GM18520 (cell line): ENCODE data around the gene LRIT2.
"Not testable (repeated sequence)": the region's sequence is repeated elsewhere in the genome, so short reads cannot be mapped to it uniquely, and the experiment has no call there.

Source experiments
- ATAC-seq: cut with Tn5 transposase; IDR thresholded peaks from one replicate; pipeline ENCODE4 v1.9.1; 2021; ENCODE audit not compliant: unreplicated experiment

LRIT2 gene

DNA sequence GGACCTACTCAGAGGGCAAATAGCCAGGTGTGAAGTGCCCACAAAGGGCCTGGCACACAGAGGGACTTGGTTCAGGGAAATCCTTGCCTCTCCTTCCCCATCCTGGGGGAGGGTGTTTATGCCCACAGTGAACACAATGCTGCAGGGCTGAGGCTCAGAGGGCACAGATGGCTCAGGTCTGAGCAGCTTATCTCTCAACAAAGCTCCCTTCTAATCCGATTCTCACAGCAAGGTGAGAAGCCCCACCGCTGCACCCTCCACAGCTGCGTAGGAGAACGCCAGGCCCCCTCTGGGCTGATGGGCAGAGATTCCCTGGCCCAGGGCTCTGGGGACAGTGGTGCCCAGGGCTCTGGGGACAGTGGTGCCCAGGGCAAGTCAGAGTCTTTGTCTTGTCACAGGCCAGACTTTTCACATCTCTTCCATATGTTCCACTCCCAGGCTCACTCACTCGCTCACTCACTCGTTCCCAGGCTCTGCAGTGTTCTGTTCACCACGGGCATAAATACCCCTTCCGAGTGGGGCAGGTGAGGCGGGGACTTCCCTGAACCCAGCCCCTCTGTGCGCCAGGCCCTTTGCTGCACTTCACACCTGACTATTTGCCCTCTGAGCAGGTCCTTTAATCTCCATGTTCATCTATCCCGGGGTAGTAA, 39.7 kb downstream of the LRIT2 start:
- no peak for ATAC-seq

DNA sequence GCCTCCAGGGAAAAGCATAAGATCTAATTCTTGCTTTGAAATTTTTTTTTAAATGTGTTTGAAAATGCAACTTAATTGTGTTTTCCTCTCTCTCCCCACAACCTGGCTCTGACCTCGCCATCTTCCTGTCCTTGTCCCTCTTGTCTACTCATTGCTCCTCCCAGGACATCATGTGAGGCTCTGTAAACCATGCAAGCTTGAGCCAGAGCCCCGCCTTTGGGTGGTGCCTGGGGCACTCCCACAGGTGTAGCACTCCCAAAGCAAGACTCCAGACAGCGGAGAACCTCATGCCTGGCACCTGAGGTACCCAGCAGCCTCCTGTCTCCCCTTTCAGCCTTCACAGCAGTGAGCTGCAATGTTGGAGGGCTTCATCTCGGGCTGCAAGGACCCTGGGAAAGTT, 40.8 kb downstream of the LRIT2 start:
- no peak for ATAC-seq

DNA sequence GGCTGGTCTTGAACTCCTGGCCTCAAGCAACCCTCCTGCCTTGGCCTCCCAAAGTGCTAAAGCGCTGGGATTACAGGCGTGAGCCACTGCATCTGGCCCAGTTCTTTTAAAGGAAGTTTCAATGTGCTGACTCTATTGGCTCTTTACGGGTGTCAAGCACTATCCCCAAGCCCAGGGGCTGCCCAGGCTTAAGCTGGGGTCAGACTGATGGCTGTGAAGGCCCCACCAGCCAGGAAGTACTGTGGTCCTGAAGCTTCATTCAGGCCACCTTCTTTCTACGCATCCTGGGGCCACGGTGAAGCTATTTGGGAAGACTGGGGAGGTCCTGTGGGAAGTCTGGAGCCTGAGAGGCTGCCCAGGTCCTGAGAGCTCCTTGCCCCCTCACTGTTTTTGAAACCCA, 43.7 kb downstream of the LRIT2 start:
- no peak for ATAC-seq

DNA sequence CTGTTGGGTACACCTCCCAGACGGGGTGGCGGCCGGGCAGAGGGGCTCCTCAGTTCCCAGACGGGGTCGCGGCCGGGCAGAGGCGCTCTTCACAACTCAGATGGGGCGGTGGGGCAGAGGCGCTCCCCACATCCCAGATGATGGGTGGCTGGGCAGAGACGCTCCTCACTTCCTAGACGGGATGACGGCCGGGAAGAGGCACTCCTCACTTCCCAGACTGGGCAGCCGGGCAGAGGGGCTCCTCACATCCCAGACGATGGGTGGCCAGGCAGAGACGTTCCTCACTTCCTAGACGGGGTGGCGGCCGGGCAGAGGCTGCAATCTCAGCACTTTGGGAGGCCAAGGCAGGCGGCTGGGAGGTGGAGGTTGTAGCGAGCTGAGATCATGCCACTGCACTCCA, 45.0 kb downstream of the LRIT2 start:
- ATAC-seq, result not testable (repeated sequence)

DNA sequence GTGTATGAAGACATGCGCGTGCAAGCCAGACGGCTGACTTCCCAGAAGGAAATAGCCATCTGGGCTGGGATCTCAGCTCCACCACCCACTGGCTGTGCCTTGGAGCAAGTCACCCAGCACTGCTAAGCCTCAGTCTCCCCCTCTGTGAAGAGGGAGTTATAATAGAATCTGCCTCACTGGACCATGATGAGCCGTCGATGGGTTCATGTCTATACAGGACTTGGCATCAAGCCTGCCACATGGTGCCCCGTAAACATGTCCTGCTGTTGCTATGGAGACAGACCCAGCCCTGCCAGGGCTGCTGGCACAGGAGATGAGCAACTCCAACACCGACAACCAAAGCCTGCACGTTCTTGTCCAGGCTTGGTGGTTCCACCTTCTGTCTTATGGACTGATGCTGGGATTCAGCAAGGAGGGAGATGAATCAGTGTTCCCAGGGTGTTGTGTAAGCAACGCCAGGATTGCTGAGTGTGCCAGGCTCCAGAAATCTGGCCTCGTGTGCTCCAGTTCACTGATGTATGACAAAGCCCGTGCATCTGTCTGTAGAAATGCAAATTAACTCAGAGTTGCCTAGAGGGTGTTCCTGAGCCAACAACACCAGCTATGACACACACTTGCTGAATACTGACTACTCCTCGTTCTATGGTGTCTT, 46.2 kb downstream of the LRIT2 start:
- peak; percentile 84 for ATAC-seq

DNA sequence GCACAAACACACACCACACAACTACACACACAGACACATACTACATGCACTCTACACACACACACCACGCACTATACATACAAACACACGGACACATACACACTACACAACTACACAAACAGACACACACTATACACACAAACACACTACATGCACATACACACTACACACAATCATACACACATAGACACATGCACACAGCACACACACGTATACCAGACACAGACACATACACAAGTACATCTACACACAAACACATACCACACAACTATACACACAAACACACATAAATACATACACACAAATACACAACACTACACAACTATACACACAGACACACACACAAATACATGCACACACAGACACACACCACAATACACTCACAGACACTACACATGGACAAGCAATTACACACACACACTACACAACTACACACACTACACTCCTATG, 47.2 kb downstream of the LRIT2 start:
- ATAC-seq, result no peak

DNA sequence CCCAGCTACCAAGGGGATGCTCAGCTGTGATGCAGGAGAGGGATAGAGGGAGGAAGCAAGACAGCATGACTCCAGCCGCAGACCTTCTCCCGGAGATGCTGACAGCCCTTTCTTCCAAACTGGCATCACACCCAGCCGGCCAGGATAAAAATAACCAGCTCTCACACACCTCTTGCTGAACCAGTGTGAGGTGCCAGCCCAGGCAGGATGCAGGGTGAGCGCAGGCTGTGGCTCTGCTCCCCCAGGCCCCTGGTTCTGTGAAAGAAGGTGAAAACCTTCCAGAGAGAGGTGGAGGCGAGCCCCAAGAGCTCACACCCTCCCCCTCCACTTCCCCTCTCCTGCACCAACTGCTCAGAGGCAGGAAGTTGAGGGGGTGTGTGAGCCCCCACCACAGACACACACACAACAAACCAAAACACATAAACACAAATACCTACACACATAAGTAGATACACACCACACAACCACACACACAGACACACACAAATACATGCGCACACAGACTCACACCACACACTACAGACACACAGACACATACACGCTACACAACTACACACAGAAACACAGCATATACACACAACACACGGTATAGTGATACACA, 47.7 kb downstream of the LRIT2 start:
- peak; percentile 36 for ATAC-seq

DNA sequence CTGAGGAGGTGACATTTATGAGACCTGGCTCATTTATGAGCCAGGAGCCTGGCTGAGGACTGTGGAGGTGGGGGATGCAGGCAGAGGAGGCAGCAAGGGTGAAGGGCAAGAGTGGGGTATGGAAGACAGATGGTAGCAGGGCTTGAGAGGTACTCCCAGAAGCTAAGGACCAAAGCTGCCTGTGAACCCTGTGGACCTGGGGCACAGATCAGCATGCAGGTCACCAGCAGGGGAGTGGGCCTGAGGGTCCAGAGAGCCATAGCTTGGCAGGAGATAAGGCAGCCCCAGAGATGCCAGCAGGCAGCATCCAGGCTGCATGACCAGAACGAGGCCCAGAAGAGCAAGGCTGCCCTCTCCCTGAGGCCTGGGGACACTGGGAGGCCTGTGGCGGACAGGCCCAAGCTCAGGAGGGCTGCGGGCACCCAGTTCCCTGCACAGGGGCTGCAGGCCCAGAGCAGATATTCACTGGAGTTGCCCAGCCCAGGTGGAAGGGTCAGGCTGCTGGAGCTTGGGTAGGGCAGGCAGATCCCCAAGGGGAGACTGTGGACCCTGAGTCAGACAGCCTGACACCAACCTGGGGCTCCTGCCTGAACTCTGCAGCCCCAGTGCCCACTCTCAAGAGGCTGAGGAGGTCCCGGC, 48.4 kb downstream of the LRIT2 start:
- no peak for ATAC-seq

DNA sequence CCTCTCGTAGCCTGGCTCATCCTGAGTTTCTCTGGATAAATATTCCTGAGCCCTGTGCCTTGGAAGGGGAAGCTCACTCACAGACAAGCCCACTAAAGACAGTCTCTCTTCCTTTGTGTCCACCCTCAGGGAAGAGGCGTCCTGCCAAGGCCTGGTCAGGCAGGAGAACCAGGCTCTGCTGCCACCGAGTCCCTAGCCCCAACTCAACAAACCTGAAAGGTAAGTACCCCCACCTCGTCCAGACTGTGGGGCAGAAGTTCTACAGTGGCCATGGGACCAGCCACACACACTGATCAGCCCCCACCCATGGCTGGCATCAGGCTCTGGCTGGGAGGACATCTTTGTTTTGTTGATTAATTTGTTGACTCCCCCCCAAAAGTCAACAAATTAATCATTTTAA, 49.0 kb downstream of the LRIT2 start:
- no peak for ATAC-seq

DNA sequence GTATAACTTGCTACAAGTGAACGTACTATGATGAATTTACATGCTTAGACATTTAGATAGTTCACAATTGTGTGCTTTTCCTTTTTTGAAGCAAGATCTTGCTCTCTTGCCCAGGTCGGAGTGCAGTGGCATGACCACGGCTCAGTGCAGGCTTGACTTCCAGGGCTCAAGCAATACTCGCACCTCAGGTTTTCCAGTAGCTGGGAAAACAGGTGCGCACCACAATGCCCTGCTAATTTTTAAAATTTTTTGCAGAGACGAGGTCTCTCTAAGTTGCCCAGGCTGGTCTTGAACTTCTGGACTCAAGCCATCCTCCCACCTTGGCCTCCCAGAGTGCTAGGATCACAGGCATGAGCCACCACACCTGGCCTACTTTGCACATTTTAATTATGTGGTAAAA, 49.9 kb downstream of the LRIT2 start:
- no peak for ATAC-seq

DNA sequence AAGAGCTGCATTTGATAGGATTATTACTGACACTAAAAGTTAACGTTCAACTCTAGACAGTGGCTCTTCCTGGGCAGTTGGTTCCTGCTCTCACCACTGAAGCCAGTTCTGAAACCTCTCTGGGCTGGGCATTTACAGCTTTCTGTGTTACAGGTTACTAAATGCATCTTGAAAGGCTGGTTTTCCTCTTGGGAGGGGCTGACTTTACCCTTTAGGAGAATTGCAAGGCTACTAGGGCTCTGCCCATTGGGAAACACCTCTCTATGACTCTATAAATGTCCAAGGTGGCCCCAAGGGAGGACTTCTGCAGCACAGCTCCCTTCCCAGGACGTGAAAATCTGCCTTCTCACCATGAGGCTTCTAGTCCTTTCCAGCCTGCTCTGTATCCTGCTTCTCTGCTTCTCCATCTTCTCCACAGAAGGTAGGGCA, 51.8 kb downstream of the LRIT2 start, which contains the start of gene GPR15LG:
GPR15LG (plus strand) TSS at position 301 of the 429 bp plus-strand sequence; CDS start at position 352, 51 bp downstream.
- no peak for ATAC-seq

DNA sequence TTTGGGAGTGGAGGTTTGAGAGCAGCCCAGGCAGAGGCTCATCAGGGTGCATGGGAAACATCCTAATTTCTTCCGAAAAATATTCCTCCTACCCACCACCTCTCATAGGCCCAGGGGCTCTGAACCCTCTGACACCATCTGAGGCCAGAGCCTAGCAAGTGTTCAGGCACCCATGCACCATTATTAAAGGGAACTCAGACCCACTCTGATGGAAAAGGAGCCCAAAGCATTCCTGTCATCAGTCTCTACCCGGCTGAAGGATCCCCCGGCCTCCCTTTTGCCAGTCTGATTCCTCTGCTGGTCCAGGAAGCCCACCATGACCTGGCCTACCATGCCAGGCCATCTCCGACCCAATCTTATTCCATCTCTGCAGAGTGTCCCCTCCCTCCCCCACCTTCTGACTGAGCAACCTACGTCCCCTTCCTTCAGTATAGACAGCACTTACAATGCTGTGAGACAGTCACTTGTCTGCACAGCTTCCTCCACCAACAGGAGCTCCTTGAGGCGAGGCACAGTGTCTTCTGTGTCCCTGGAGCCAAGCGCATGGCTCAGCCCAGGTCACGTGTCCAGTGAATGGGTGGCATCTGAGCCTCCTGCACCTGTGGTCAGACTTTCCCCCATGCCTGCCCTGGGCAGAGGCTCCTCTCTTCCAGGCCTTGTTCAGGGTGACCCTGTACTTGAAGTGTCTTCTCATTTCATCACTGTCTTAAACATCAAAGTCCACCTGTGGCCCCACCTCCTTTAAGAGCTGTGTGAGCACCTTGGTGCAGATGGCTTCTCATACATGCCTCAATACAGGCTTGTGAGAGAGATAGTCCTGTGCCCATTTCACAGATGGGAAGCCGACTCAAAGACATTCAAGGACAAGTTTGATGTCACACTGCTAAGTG, 52.6 kb downstream of the LRIT2 start:
- ATAC-seq, result no peak

DNA sequence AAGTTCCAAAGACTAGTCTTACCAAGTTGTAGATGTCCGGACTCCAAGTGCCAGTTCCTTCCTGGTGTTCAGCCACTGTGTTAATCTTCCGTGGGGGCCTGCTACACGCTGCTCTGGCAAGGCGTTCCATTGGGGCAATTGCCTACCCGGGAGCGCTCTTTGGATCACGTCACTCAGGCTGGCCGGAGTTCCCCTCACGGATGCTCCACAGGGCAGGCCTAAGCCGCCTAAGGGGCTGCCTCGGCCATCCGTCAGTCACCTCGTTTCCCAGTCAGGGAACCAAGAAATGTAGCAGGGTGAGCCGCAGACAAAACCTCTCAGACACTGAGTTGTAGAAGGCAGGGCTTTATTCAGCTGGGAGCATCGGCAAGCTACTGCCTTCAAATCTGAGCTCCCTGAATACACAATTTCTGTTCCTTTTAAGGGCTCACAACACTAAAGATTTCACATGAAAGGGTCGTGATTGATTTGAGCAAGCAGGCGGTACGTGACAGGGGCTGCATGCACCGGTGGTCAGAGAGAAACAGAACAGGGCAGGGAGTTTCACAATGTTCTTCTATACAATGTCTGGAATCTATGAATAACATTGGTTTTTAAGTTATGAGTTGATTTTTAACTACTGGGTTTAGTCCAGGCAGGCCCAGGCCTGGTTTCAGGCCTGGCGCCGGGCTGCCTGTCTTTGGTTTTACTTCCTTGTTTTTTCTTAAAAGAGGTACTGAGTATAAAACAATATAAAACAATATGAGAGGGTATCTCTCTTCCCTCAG, 53.5 kb downstream of the LRIT2 start:
- ATAC-seq, result peak; percentile 31

DNA sequence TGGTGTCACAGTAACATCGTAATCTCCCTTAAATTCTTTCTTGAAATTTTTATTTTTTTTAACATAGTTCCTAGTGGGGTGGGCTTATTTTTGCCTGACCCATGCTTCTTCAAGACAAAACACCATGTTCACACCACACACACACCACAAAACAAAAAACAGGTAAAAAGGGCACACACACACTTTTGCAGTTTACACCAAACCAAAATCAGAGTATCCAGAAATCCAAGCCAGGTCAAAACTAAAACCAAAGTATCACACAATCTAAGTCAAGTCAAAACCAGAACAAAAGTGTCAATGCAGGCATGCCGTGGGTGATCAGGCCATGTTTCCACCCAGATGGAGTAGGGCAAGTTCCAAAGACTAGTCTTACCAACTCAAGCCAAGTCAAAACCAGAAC, 54.1 kb downstream of the LRIT2 start:
- not testable (repeated sequence) for ATAC-seq
